GM19025 (cell line): ENCODE data around the gene KSR1.

Experiments used
- ATAC-seq: cut with Tn5 transposase; IDR thresholded peaks from one replicate; pipeline ENCODE4 v1.9.1; 2021; ENCODE audit warnings: mild to moderate bottlenecking, low read depth, moderate library complexity; ENCODE audit not compliant: unreplicated experiment

The KSR1 gene

DNA sequence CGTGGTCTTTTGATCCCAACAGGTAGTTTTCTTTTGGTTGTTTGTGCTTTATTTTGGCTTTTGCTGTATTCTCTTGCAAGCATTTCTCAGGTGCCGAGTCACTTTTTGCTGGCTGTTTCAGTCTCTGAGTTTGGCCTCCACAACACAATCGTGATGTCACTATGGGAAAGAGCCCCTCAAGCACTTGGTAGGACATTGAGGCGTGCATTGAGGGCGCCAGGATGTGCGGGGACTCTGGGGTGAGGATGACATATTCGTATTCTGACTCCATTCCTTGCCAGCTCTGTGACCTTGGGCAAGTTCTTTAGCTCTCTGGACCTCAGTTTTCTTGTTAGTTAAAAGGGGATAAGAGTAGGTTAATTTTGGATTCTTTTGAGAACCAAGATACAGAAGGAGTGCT, 13.0 kb downstream of the KSR1 start:
- no peak for ATAC-seq

DNA sequence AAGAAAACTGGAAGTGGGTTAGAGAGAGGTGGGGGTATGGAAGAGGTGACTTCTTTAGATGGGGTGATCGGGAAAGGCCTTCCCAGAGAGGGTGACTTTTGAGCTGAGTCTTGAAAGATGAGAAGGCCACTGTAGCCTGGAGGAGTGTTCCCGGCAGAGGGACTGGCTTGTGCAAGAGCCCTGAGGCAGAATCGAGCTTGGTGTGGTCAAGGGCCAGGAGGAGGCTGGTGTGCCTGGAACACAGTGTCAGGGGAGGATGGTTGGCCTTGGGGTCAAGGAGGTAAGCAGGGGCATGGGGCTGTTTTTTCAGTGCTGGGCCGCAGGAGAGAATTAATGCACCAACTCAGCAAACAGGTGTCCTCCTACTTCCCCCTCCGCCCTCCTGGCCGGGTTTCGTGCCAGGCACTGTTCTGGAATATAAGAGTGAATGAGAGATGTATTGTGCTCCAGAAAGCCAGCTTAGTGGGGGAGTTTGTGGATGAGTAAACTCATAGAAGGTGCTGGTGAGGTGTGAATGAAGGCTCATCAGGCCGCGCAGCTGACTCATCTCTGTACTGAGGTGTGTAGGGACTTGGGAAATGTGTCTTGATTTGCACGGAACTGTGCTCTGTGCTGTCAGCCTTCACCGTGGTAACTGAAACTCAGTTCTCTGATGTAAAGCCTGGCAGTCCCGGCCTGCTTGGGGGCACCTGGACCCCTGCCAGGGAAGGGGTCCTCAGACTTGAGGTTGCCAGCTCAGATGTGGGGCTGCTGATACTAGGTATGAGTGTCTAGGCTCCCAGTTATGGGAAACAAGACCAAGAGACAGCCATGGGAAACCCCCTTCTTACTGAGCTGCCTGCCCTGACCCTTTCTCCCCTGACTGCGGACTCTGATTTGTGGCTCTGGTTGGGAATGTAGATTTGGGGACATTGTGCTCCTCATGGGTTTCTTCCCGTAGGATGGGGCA, 15.3 kb downstream of the KSR1 start:
- peak; percentile 72 for ATAC-seq

DNA sequence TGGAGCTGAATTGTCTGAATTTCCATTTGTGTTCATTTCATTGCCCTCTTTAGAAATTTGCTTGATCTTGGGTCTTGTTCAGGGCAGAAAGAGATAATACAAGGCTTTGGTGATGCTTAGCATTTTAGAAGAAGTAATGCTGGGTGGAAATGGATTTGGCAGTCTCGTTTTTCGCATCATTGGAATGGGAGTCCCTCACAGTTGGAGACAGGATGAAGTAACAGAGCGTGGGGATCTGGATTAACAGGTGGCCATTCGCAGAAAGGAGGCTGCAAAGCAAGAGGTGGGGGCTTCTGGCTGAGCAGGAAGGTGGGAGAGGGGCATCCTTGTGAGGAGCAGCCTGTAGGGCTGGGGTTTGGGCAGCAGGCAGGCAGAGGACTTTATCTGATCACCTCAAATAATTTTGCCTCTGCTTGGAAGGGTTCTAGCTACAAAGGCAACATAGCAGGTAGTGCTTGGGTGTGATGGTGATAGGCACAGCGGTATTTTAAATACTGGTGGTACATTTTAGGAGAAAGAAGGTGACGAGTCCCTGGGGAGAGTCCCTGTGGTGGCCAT, 17.0 kb downstream of the KSR1 start:
- no peak for ATAC-seq

DNA sequence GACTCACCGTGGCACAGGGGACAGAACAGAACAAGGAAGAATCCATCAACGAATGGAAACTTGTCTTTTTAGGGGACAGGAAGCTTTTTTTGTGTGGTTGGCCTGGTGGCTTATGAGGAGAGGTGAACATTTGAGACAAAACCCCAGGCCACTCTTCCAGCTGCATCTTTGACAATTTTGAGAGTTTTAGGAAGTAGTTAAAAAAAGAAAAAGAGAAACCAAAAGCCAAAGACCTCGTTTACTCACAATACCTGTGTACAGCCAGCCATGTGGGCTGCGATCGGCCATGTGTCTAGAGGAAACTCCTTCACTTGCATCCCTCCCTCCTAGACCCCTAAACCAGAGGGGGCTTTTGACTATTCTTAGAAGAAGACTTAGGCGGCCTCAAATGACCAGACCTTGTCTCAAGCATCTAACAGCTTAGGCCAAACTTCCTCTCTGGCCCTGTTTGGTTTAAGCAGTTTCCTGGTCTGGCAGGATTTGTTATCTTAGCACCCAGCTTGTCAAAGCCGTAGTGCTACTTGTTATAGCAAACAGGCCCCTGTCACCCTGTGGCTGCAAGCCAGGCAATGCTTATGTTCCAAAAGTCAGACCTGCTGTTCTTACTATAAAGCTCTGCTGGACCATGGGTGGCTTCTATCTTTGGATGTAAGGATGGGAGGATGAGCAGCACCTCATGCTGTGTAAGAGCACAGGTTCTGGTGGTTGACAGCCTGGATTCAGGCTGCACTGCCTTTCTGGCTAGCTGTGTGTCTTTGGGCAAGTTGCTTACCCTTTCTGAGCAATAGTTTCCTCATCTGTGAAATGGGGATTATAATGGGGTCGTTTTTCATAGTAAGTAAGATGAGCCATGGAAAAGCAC, 17.7 kb downstream of the KSR1 start:
- peak; percentile 26 for ATAC-seq

DNA sequence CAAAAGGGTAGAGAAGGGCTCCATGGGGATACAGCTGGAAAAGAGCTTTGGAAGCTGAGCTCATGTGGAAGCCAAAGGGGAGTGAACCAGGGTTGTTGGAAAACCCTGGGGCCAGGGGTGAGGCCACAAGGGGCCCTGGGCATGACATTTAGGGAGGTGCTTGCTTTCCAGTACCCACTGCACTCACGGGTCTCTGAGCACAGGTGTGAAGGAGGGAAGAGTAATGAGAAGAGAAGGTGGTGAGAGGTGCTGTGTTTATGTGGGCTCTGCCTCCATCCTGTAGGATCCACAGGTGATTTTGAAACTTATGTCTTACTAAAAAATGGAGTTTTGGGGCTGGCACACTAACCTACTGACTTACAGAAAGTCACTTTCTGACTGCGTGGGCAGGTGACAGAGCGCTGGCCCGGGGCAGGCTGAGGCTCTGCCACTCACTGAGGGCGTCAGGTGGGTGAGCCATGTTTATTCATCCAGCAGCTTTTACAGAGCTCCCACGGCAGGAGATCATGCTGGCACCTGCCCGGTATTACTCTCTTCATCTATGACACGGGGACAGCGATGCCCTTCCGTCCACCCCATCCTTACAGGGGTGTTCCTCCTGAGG, 18.9 kb downstream of the KSR1 start:
- ATAC-seq, result no peak

DNA sequence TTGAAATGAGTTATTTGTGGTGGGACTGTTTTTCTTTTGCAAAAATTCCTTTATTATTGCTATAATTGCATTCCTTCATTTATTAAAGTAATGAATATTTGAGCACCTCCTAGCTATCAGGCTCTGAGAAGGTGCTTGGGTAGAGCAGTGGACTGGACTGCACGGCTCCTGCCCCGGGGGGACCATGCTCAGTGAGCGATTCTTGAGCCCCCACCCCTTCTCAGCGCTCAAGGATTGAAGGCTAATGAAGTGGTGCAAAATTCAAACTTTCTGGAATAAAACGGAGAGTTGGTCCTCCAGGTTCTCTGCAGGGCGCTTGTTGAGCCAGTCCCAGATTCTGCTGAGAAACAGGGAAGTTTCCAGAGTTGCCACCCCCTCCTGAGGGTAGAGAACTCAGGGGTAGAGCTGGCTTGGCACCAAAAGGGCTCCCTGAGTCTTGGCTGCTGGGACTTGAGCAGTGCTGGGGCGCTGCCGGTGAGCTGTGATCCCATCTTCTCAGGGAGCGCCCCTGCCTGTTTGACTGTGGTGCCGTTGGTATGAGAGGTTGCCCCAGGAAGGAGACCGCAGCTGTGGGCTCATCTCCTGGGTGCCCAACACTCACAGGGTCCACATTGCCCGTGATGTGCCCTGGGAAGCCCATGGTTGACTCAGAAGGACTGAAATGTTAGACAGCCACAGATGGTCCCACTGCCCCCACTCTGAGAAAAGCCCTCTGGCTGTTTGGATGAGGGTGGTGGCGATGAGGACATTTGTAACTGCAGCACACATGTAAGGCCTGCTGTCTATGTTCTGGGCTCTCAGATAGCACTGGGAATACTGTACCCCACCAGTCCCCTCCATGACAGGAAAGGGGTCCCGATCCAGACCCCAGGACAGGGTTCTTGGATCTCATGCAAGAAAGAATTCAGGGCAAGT, 20.0 kb downstream of the KSR1 start:
- ATAC-seq, result no peak

DNA sequence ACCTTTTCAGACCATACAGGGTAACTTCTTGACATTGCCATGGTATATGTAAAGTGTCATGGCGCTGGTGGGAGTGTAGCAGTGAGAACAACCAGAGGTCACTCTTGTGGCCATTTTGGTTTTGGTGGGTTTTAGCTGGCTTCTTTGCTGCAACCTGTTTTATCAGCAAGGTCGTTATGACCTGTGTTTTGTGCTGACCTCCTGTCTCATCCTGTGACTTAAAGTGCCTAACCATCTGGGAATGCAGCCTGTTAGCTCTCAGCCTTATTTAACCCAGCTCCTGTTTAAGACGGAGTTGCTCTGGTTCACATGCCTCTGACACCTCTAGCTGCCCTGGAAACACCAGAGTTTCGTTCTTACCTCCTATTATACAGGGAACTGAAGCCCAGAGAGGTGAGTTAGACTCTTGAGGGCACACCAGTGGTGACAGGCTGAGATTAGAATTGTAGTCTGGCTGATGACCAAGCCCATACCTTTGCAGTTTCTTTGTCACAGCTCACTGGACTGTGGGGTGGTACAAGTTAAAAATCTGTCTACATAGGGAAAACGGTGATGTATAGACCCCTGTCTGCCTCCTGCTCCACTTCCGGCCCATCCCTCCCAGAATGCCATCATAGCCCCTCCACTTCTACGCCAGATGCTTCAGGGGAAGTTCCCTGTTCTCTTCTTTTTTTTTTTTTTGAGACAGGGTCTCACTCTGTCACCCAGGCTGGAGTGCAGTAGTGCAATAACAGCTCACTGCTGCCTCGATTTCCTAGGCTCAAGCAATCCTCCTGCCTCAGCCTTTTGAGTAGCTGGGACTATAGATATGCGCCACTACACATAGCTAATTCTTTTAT, 21.0 kb downstream of the KSR1 start:
- ATAC-seq, result no peak

DNA sequence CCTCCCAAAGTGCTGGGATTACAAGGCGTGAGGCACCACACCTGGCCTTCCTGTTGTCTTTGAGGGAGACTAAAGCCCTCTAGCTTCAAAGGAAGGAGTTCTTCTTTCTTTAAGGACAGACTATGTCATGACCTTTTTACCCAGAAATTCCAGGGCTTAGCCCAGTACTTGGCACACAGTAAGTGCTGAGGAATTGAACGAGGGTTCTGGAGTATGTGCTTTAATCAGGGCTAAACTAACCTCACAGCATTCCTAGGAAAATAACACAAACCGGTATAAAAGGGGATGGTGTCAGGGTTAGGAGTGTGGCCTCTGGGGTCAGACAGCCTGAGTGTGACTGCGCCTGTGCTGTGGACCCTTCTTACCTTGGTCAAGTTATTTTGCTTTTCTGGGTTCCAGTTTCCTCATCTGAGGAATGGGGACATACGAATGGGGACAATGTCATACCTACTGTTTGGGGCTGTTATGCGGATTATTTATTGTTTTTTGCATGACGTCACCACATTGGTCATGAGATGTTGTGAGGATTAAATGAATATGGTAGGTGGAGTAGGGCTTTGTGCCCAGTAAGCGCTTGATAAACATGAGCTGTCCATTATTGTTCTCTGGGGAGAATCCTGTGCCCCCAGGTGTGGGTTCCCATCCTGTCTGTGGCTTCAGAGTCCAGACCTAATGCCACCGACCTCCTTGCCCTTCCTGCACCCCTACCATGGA, 21.9 kb downstream of the KSR1 start:
- ATAC-seq, result no peak

DNA sequence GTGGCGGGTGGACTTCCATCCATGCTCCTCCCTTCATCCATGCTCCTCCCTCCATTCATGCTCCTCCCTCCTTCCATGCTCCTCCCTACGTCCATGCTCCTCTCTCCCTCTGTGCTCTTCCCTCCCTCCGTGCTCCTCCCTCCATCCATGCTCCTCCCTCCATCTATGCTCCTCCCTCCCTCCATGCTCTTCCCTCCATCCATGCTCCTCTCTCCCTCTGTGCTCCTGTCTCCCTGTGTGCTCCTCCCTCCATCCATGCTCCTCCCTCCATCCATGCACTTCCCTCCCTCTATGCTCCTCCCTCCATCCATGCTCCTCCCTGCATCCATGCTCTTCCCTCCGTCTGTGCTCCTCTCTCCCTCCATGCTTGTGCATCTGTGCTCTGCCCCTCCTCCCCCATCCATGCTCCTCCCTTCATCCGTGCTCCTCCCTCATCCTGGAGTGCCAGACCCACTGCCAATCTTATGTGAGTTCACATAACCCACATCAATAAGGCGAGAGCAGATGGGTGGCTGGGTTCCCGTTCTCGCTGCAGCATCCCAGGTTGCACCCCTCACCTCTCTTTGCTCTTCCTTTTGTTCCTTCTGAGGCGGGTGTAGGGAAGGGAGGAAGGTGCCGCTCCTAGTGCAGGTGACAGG, 22.8 kb downstream of the KSR1 start:
- no peak for ATAC-seq

DNA sequence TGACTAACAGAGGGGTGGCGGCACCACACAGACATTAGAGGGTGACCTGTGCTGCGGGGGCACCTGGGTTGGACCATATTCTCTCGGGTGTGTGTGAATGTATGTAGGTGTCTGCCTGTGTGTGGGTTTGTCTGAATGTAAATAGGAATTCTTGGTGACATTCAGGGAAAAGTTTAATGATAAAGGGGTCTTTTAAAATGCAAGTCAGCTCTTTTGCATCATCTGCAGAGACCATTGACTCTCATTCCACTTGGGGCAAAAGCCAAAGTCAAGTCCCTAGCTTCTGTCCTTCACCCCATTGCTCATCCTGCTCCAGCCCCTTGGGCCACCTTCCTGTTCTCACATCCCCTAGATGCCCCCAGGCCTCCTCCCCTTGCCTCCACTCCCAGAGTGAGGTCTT, 23.6 kb downstream of the KSR1 start:
- no peak for ATAC-seq

DNA sequence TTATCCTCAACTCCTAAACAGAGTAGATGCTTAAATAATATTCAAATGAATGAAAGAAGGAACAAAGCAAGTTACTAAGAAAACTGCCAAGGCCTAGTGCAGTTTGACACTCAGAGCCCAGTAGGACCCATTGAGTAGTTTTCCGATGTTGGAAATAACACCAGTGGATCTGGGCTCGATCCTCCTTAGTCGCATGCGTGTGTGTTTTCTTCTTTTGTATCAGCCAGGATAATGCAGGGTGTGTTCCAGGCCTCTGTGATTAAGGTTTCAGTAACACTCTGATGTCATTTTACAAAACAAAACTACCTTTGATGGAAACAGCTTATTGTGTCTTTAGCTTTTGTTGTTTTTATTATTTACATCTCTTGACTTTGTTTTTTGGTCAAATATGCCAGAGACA, 24.5 kb downstream of the KSR1 start:
- ATAC-seq, result no peak

DNA sequence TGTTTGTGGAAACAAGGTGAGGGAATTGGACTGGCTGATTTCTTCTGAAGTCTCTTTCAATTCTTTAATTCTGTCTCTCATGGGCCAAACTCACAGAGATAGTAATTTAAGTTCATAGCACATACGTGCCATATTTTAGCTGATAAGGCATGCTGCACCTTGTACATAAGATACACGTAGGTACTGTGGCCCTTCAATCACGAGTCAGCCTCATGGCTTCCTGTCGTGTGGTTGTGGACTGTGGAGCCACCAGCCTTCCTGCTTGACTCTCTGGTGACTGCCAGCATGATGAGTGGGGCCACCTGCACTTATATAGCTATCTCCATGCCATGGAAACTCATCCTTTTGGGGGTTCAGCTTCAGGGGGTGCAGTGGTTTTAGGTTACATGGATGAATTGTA, 25.1 kb downstream of the KSR1 start:
- ATAC-seq, result no peak

DNA sequence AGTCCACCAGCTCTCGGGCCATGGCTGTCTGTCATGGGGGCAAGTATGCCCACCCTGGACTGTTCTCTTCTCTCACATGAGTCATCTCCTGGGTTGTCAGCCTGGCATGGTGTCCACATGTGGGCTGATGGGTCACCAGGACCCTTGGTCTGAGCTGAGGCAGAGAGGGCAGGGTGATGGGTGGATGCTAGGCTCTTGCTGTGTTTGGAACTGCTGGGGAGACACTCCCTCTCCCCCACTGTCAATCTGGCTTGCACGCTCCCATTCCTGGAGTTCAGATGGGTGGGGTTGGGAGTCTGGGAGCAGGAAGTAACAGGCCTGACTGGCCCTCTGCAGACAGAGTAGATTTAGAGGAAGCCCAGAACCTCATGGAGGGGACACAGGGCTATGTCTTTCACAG, 28.9 kb downstream of the KSR1 start:
- no peak for ATAC-seq

DNA sequence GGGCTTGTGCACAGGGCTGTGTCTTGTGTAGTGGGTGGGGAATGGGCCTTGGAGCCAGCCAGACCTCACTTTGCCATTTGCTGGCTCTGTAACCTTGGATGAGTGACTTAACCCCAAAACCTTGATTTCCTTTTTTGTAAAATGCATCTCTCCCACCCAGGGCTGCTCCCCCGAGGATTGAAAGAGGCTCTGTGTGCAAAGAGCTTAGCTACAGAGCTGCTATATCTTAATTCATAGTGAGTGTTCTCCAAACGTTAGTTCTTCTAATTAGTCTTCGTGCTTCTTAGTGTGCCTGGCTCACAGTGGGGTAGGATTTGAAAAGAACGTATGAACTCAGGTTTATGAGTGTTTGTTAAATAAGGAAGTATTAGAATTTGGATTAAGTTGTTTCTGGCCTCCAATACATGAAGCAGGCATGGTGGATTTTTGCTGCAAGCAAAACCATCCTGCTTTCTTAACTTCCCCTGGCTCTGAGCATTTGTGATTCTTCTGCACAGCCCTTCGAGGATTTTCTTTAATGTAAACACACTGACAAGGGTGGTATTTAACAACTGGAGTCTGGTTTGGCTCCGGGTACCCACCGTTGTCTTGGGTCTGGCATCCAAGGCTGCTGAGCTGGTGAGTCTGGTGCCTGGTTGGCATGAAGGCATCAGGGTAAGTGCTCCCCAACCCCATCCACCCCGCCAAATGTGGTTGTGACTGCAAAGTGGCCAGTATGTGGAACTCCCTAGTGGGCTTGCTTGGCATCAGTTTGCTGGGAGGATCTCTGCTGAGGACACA, 29.7 kb downstream of the KSR1 start:
- no peak for ATAC-seq

DNA sequence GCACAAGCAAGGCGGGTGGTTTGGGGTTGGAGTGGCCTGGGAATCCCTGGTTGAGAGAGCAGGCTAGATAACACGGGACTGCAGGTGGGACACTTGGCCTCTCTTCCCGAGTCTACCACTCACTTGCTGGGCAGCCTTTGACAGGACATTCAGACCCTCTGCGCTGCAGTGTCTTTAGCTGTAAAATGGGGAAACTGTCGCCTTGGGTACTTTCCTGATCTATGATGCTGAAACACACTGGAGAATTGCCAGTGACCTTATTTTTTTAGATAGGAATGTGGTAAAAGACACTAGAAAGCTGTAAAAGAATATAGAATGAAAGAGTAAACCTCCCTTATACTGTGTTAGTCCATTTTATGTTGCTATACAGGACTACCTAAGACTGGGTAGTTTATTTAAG, 30.5 kb downstream of the KSR1 start:
- ATAC-seq, result no peak

DNA sequence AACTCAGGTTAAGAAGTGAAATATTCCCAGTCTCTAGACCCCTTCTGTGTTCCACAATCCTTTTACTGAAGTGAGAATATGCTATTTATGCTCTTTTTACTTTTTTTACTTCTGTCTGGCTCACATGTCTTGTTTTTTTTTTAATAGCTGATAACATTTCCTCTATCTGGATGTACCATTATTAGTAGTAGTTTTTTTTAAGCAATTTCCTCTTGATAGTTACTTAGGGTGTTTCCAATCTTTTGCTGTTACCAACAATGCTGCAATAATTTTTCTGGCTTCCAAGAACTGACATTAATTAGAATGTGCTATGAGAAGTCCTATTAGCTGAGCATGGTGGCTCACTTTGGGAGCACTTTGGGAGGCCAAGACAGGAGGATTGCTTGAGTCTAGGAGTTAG, 32.0 kb downstream of the KSR1 start:
- ATAC-seq, result no peak

DNA sequence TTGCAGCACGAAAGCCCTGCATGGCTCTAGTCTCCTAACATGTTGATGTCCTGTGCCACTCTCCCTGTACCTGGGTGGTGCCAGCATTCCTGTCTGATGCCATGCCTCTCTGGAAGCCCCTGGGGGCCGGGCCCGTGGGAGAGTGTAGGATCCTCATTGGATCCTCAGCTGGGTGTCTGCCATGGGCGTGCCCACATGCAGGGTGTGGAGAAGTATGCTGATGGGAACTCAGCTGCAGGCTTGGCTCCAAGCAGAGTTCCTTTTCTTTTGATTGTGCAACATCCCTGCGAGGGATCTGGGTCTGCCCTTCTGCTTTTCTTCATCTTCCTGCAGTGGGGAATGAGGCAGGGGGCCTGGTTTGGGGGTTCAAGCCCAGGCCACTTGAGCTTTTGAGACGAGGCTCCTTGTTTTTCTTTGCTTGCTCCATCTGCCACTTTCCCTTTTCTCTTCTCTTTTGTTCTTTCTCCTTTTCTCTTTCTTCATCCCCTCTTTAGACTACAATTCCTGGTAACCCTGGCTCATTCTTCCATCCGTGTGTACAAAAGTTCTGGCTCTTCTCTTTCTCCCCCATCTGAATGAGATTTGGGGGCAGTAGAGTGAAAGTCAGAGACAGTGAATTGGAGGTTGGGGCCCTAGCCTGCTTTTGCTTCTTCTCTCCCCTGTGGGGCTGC, 32.9 kb downstream of the KSR1 start:
- no peak for ATAC-seq
